B cell (primary cell): Measurements from ENCODE around the gene ESRRA. TPM values are rescaled to one million over a fixed set of nuclear protein-coding genes. Genes with fewer than 3 reads are reported as not detected.

Source experiments
- ATAC-seq: fragments of 200-7000 bp; cut with Tn5 transposase; one replicate; pipeline ENCODE4 v1.10.0; 2021; ENCODE audit warnings: low read depth, mild to moderate bottlenecking, moderate number of reproducible peaks, moderate library complexity
- CTCF ChIA-PET: fragments of 350-600 bp; sonication (Branson Sonifier 250); formaldehyde crosslinking; loops from one replicate; lab custom pipeline; 2021; ENCODE audit warnings: antibody characterized with exemption, inconsistent platforms; lab: Charles Lee
- POLR2A ChIA-PET: fragments of 350-600 bp; sonication (Branson Sonifier 250); formaldehyde crosslinking; loops from one replicate; lab custom pipeline; 2021; ENCODE audit warnings: antibody characterized with exemption; lab: Charles Lee
- DNase-seq: peaks from one replicate; pipeline ENCODE4 v3.0.0; 2013
- H2AFZ ChIP-seq: 2 replicates; pipeline ENCODE4 v1.6.1; 2012; ENCODE audit warnings: mild to moderate bottlenecking, low read depth, low read length; ENCODE audit not compliant: insufficient read depth, poor library complexity, severe bottlenecking
- H3K27ac ChIP-seq, 2 donors: 1 replicate in 1 of 2; 2 replicates in 1 of 2; pipeline ENCODE4 v1.5.1; 2012 to 2013; ENCODE audit warnings: low read length in 2 of 2, mild to moderate bottlenecking in 2 of 2, moderate library complexity in 1 of 2
- H3K27me3 ChIP-seq, 4 experiments: fragments of 200-600 bp in 1 of 4; sonication (generic) in 1 of 4; replicated peaks in 1 of 4; 1 replicate in 2 of 4; 2 replicates in 2 of 4; pipeline versions ENCODE4 v1.6.1 to v1.7.0; 2013 to 2016; ENCODE audit warnings: low read length in 3 of 4, mild to moderate bottlenecking in 2 of 4, mixed read lengths in 1 of 4, moderate library complexity in 1 of 4; ENCODE audit not compliant: insufficient read depth in 4 of 4, control insufficient read depth in 3 of 4; ENCODE audit errors: control extremely low read depth in 1 of 4
- H3K36me3 ChIP-seq, 2 experiments: replicated peaks in 1 of 2; 1 replicate in 1 of 2; 2 replicates in 1 of 2; pipeline versions ENCODE4 v1.6.1 to v1.7.1; 2013; ENCODE audit warnings: low read length in 1 of 2; ENCODE audit not compliant: insufficient read depth in 2 of 2, control insufficient read depth in 1 of 2; ENCODE audit errors: control extremely low read depth in 1 of 2, extremely low read depth in 1 of 2
- H3K4me1 ChIP-seq, 2 donors: fragments of 200-600 bp in 1 of 2; sonication (generic) in 1 of 2; 1 replicate in 1 of 2; 2 replicates in 1 of 2; pipeline versions ENCODE4 v1.5.1 to v1.6.1; 2013 to 2017; ENCODE audit warnings: low read length in 2 of 2; ENCODE audit not compliant: control insufficient read depth in 2 of 2, insufficient read depth in 2 of 2
- H3K4me2 ChIP-seq: replicated peaks from 2 replicates; pipeline ENCODE3; 2012; ENCODE audit warnings: mild to moderate bottlenecking, low read depth, low read length; ENCODE audit not compliant: poor library complexity, severe bottlenecking
- H3K4me3 ChIP-seq, 5 experiments: fragments of 200-600 bp in 1 of 5; sonication (generic) in 1 of 5; 1 replicate in 3 of 5; 2 replicates in 2 of 5; pipeline versions ENCODE4 v1.5.1 to v1.7.0; 2011 to 2016; ENCODE audit warnings: low read length in 4 of 5, mild to moderate bottlenecking in 4 of 5, low read depth in 2 of 5, control low read depth in 1 of 5, moderate library complexity in 1 of 5; ENCODE audit not compliant: insufficient read depth in 1 of 5; ENCODE audit errors: control extremely low read depth in 1 of 5, extremely low read depth in 1 of 5
- H3K79me2 ChIP-seq: fragments of 200-600 bp; sonication (generic); one replicate; pipeline ENCODE4 v1.6.0; 2016; ENCODE audit warnings: low read length; ENCODE audit not compliant: control insufficient read depth, insufficient read depth
- H3K9ac ChIP-seq: fragments of 200-600 bp; sonication (generic); 2 replicates; pipeline ENCODE4 v1.6.1; 2017; ENCODE audit warnings: mild to moderate bottlenecking, low read length, moderate library complexity
- H3K9me3 ChIP-seq, 3 donors: one replicate each; pipeline versions ENCODE4 v1.6.1 to v1.7.1; 2013; ENCODE audit warnings: low read length in 2 of 3; ENCODE audit not compliant: control insufficient read depth in 2 of 3, insufficient read depth in 1 of 3; ENCODE audit errors: control extremely low read depth in 1 of 3
- H4K20me1 ChIP-seq: 2 replicates; pipeline ENCODE4 v1.6.0; 2012; ENCODE audit warnings: mild to moderate bottlenecking, low read length; ENCODE audit not compliant: insufficient read depth, control insufficient read depth, poor library complexity, severe bottlenecking
- H3K27ac Mint-ChIP-seq: one replicate; pipeline ENCODE4 v1.8.0; 2021; ENCODE audit warnings: mixed read lengths
- H3K27me3 Mint-ChIP-seq: one replicate; pipeline ENCODE4 v1.8.0; 2021; ENCODE audit warnings: mixed read lengths
- H3K4me1 Mint-ChIP-seq: one replicate; pipeline ENCODE4 v1.8.0; 2021; ENCODE audit warnings: mixed read lengths
- H3K4me3 Mint-ChIP-seq: one replicate; pipeline ENCODE4 v1.8.0; 2021; ENCODE audit warnings: mixed read lengths
- H3K9me3 Mint-ChIP-seq: one replicate; pipeline ENCODE4 v1.8.0; 2022; ENCODE audit warnings: mixed read lengths; ENCODE audit not compliant: insufficient read depth
- CTCF ChIP-seq: fragments of 200-600 bp; IDR thresholded peaks from one replicate; pipeline ENCODE4 v1.8.0; 2022; ENCODE audit warnings: antibody characterized with exemption, mild to moderate bottlenecking
- EZH2 ChIP-seq: IDR thresholded peaks from 2 replicates; pipeline ENCODE4 v1.6.1; 2012; ENCODE audit warnings: borderline replicate concordance, low read depth, mild to moderate bottlenecking, moderate library complexity, low read length; ENCODE audit not compliant: insufficient read depth, poor library complexity, severe bottlenecking
- WGBS: methylation state at CpG from one replicate; pipeline ENCODE4 v1.1.5; 2013; ENCODE audit warnings: missing lambda C conversion rate; ENCODE audit not compliant: insufficient coverage; 5-methylcytosine and 5-hydroxymethylcytosine counted together
- intact Hi-C: fragments of 100-400 bp; cut with micrococcal nuclease; formaldehyde crosslinking; loops from one replicate; pipeline ENCODE4 v1.10.0; 2022
- polyA plus RNA-seq: library from polyadenylated mRNA; depleted of rRNA; stranded (reverse); fragments of >200 nt; gene quantifications from 2 replicates; pipeline ENCODE4 v1.2.3, GENCODE V29; 2012
- total RNA-seq, 2 donors: library from RNA; stranded (reverse); fragments of 120-200 nt in 1 of 2; gene quantifications; 1 replicate in 1 of 2; 2 replicates in 1 of 2; pipeline versions ENCODE4 v1.2.3 to v1.2.4, GENCODE V29; 2013 to 2022

ESRRA gene
- total and polyA plus RNA-seq, 2 donors (not counting 1 experiment from before 2014, with no cell fraction given) = 16.3 to 39.6 TPM

GRCh38 chr11:64342869-64343745 is 37.8 kb downstream of the ESRRA start:
- H3K9me3 Mint-ChIP-seq = no peaks in the 10 kb centered on the region
- H3K27me3 ChIP-seq = no peaks in the 10 kb centered on the region
- ATAC-seq (no peak), DNase-seq (no peak)
- H3K36me3 ChIP-seq = peaks cover 4 to 39% of the 10 kb centered on the region in 2 experiments
- peaks cover 44% of the 10 kb centered on the region for H3K4me1 Mint-ChIP-seq
- no peak overlapping the region for H3K27ac Mint-ChIP-seq
- H3K9ac ChIP-seq = no peak overlapping the region
- TF ChIP-seq CTCF (no peak), EZH2 (no peak)
- ChIA-PET CTCF (interaction anchor here (1.1 to 5.5 kb wide), 8 partner anchors 11 to 106 kb away, joined by 3 to 63 read pairs (median 6); partner anchors contain the start of genes PRDX5, RPS6KA4 and TRMT112), POLR2A (interaction anchor here (1.1 to 3.4 kb wide), 2 partner anchors 26 to 72 kb away, joined by 3 to 50 read pairs; partner anchors contain the start of genes PRDX5 and TRMT112)
- peaks cover 51% of the 10 kb centered on the region for H4K20me1 ChIP-seq
- 95% methylated on average over 23 of the region's 29 CpGs for WGBS
- H3K4me2 ChIP-seq = peak overlapping the region; percentile 98
- H2AFZ ChIP-seq = no peak overlapping the region
- no peaks in the 10 kb centered on the region for H3K9me3 ChIP-seq
- H3K4me3 ChIP-seq = no peak overlapping the region
- H3K4me1 ChIP-seq = peaks cover 30 to 36% of the 10 kb centered on the region in 2 donors
- peaks cover 29% of the 10 kb centered on the region for H3K79me2 ChIP-seq
- intact Hi-C loops = no loop called here
- H3K27ac ChIP-seq = no peak overlapping the region
- peak overlapping the region; percentile 68 for H3K4me3 Mint-ChIP-seq
- no peaks in the 10 kb centered on the region for H3K27me3 Mint-ChIP-seq
